GM23338 (cell line): ENCODE measurements around the gene SLC37A4. TPM values are rescaled to one million over a fixed set of nuclear protein-coding genes. Genes with fewer than 3 reads are reported as not detected.
A peak's percentile ranks its signal among the peaks of the same experiment; 100 is the strongest.

ENCODE experiments used
- ATAC-seq: fragments of 200-7000 bp; cut with Tn5 transposase; 3 replicates; pipeline ENCODE4 v1.9.1; 2020
- DNase-seq: peaks from one replicate; pipeline ENCODE4 v3.0.0-alpha.2; 2015; ENCODE audit warnings: low spot score
- H2AFZ ChIP-seq: fragments of 200-600 bp; sonication (generic); 2 replicates; pipeline ENCODE4 v1.8.0; 2016; ENCODE audit warnings: antibody characterized with exemption, mild to moderate bottlenecking, moderate library complexity
- H3F3A ChIP-seq: fragments of 200-600 bp; sonication (generic); replicated peaks from 2 replicates; pipeline ENCODE4 v1.8.0; 2017; ENCODE audit warnings: antibody characterized with exemption, mixed run types, low read depth
- H3K27ac ChIP-seq: fragments of 200-600 bp; sonication (generic); 2 replicates; pipeline ENCODE4 v1.6.1; 2016; ENCODE audit warnings: low read depth
- H3K27me3 ChIP-seq: fragments of 200-600 bp; sonication (generic); 2 replicates; pipeline ENCODE4 v1.8.0; 2016; ENCODE audit warnings: mild to moderate bottlenecking, mixed run types, moderate library complexity; ENCODE audit not compliant: insufficient read depth
- H3K36me3 ChIP-seq: fragments of 200-600 bp; sonication (generic); 2 replicates; pipeline ENCODE4 v1.8.0; 2016; ENCODE audit warnings: mild to moderate bottlenecking; ENCODE audit not compliant: insufficient read depth
- H3K4me1 ChIP-seq: fragments of 200-600 bp; sonication (generic); 2 replicates; pipeline ENCODE4 v1.8.0; 2016; ENCODE audit warnings: mild to moderate bottlenecking, moderate library complexity; ENCODE audit not compliant: insufficient read depth
- H3K4me2 ChIP-seq: fragments of 200-600 bp; sonication (generic); 2 replicates; pipeline ENCODE4 v1.7.1; 2017; ENCODE audit warnings: mixed run types
- H3K4me3 ChIP-seq: fragments of 200-600 bp; sonication (generic); 2 replicates; pipeline ENCODE4 v1.6.1; 2016; ENCODE audit warnings: mixed run types
- H3K79me2 ChIP-seq: fragments of 200-600 bp; sonication (generic); replicated peaks from 2 replicates; pipeline ENCODE4 v1.8.0; 2017; ENCODE audit warnings: mild to moderate bottlenecking; ENCODE audit not compliant: insufficient read depth
- H3K9me2 ChIP-seq: fragments of 200-600 bp; sonication (generic); 2 replicates; pipeline ENCODE4 v1.8.0; 2017; ENCODE audit not compliant: insufficient read depth
- H4K20me1 ChIP-seq: fragments of 200-600 bp; sonication (generic); replicated peaks from 2 replicates; pipeline ENCODE4 v1.8.0; 2017; ENCODE audit warnings: mild to moderate bottlenecking; ENCODE audit not compliant: insufficient read depth
- H3K27ac Mint-ChIP-seq: 2 replicates; pipeline ENCODE4 v1.8.0; 2020; ENCODE audit warnings: inconsistent platforms, mild to moderate bottlenecking, moderate library complexity, mixed read lengths
- H3K27me3 Mint-ChIP-seq: 3 replicates; pipeline ENCODE4 v1.8.0; 2022; ENCODE audit warnings: low read depth, mild to moderate bottlenecking, moderate library complexity, mixed read lengths, inconsistent platforms; ENCODE audit not compliant: insufficient read depth, poor library complexity
- H3K36me3 Mint-ChIP-seq: 3 replicates; pipeline ENCODE4 v1.8.0; 2021; ENCODE audit warnings: low read depth, mild to moderate bottlenecking, inconsistent platforms, moderate library complexity, mixed read lengths
- H3K4me1 Mint-ChIP-seq: 3 replicates; pipeline ENCODE4 v1.8.0; 2020; ENCODE audit warnings: mild to moderate bottlenecking, inconsistent platforms, mixed read lengths
- H3K4me3 Mint-ChIP-seq: 3 replicates; pipeline ENCODE4 v1.8.0; 2021; ENCODE audit warnings: moderate library complexity, mild to moderate bottlenecking, inconsistent platforms, mixed read lengths
- H3K9me3 Mint-ChIP-seq: 3 replicates; pipeline ENCODE4 v1.8.0; 2020; ENCODE audit warnings: moderate library complexity, mild to moderate bottlenecking, inconsistent platforms, mixed read lengths
- CTCF ChIP-seq, 2 experiments: fragments of 200-600 bp in 1 of 2; sonication (generic) in 1 of 2; conservative IDR thresholded peaks; 2 replicates each; pipeline versions ENCODE4 v1.5.1 to v1.6.1; 2016 to 2017; ENCODE audit warnings: antibody characterized with exemption in 2 of 2, low read depth in 2 of 2, mild to moderate bottlenecking in 2 of 2, moderate library complexity in 1 of 2
- EZH2 ChIP-seq: fragments of 200-600 bp; sonication (generic); IDR thresholded peaks from one replicate; pipeline ENCODE4 v1.8.0; 2017; ENCODE audit warnings: antibody characterized with exemption, mild to moderate bottlenecking, low read depth; ENCODE audit not compliant: unreplicated experiment
- EZH2phosphoT487 ChIP-seq: fragments of 200-600 bp; sonication (generic); IDR thresholded peaks from one replicate; pipeline ENCODE4 v1.8.1; 2018; ENCODE audit warnings: antibody characterized with exemption; ENCODE audit not compliant: unreplicated experiment
- JUNB ChIP-seq: IDR thresholded peaks from one replicate; pipeline ENCODE4 v1.6.1; 2016; ENCODE audit warnings: antibody characterized with exemption; ENCODE audit not compliant: unreplicated experiment
- NANOG ChIP-seq: IDR thresholded peaks from 2 replicates; pipeline ENCODE4 v1.6.1; 2016; ENCODE audit warnings: antibody characterized with exemption, borderline replicate concordance
- POLR2AphosphoS5 ChIP-seq: IDR thresholded peaks from 2 replicates; pipeline ENCODE4 v1.6.1; 2016; ENCODE audit warnings: antibody characterized with exemption, low read depth
- ZNF114 ChIP-seq: fragments of 250-450 bp; sonication (Bioruptor Pico); IDR thresholded peaks from 2 replicates; pipeline ENCODE4 v1.5.0; 2020; ENCODE audit warnings: mild to moderate bottlenecking, moderate library complexity
- ZNF331 ChIP-seq: fragments of 250-450 bp; sonication (Bioruptor Pico); IDR thresholded peaks from 2 replicates; pipeline ENCODE4 v1.5.0; 2020; ENCODE audit warnings: low read depth, mild to moderate bottlenecking, moderate library complexity
- polyA plus RNA-seq: library from polyadenylated mRNA; unstranded; fragments of >200 nt; fragmentation: Nextera tagmentation; extraction: Ambion mirVana; gene quantifications from 2 replicates; pipeline ENCODE4 v1.2.1, GENCODE V29; 2016
- total RNA-seq: library from RNA; depleted of rRNA; stranded (reverse); fragments of >200 nt; shearing (Covaris generic); gene quantifications from 2 replicates; pipeline ENCODE4 v1.2.3, GENCODE V29; 2014
- TF ChIP-seq, protein P1 (sequence below): IDR thresholded peaks from one replicate; pipeline ENCODE4 v1.6.1; 2018; ENCODE audit warnings: antibody characterized with exemption; ENCODE audit not compliant: unreplicated experiment

Gene SLC37A4
- total and polyA plus RNA-seq, 2 experiments from 2014 or later = 23.4 to 56.4 TPM

GRCh38 chr11:119044708-119045107 is 14.0 kb upstream of the SLC37A4 start:
- Histone ChIP-seq H3K4me3 (no peak overlapping the region), H3K27me3 (no peaks in the 10 kb centered on the region), H3K79me2 (no peaks in the 10 kb centered on the region), H4K20me1 (peaks cover under 1% of the 10 kb centered on the region; the same call in 1 of the 2 replicates), H3K4me1 (peaks cover 21% of the 10 kb centered on the region), H3K36me3 (peaks cover 18% of the 10 kb centered on the region), H3F3A (peaks cover 6% of the 10 kb centered on the region; the same call in 1 of the 2 replicates), H3K27ac (peak overlapping the region; percentile 75), H3K9me2 (no peaks in the 10 kb centered on the region), H3K4me2 (no peak overlapping the region; the same call in 1 of the 2 replicates), H2AFZ (no peak overlapping the region)
- TF ChIP-seq, protein P1, sequence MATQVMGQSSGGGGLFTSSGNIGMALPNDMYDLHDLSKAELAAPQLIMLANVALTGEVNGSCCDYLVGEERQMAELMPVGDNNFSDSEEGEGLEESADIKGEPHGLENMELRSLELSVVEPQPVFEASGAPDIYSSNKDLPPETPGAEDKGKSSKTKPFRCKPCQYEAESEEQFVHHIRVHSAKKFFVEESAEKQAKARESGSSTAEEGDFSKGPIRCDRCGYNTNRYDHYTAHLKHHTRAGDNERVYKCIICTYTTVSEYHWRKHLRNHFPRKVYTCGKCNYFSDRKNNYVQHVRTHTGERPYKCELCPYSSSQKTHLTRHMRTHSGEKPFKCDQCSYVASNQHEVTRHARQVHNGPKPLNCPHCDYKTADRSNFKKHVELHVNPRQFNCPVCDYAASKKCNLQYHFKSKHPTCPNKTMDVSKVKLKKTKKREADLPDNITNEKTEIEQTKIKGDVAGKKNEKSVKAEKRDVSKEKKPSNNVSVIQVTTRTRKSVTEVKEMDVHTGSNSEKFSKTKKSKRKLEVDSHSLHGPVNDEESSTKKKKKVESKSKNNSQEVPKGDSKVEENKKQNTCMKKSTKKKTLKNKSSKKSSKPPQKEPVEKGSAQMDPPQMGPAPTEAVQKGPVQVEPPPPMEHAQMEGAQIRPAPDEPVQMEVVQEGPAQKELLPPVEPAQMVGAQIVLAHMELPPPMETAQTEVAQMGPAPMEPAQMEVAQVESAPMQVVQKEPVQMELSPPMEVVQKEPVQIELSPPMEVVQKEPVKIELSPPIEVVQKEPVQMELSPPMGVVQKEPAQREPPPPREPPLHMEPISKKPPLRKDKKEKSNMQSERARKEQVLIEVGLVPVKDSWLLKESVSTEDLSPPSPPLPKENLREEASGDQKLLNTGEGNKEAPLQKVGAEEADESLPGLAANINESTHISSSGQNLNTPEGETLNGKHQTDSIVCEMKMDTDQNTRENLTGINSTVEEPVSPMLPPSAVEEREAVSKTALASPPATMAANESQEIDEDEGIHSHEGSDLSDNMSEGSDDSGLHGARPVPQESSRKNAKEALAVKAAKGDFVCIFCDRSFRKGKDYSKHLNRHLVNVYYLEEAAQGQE = no peak
- peak; percentile 42 to 50 for TF ChIP-seq CTCF (conservative IDR thresholded peaks at IDR 0.05; ENCODE audit: low read depth in 2 of 2)
- no peak for TF ChIP-seq POLR2AphosphoS5
- TF ChIP-seq ZNF114 = no peak
- TF ChIP-seq EZH2 = no peak
- H3K4me3 Mint-ChIP-seq = peak overlapping the region; percentile 11; the same call in 1 of the 3 replicates
- H3K27me3 Mint-ChIP-seq = peaks cover 5% of the 10 kb centered on the region
- DNase-seq (peak; percentile 68), ATAC-seq (peak; percentile 81)
- peaks cover 54% of the 10 kb centered on the region for H3K36me3 Mint-ChIP-seq
- H3K27ac Mint-ChIP-seq = no peak overlapping the region
- no peaks in the 10 kb centered on the region for H3K9me3 Mint-ChIP-seq
- H3K4me1 Mint-ChIP-seq = peaks cover 18% of the 10 kb centered on the region; the same call in 2 of the 3 replicates

- no peak for ATAC-seq
- Mint-ChIP-seq H3K9me3 (no peaks in the 10 kb centered on the region), H3K36me3 (peaks cover 36% of the 10 kb centered on the region)
Observed at GRCh38 chr11:119042927-119043326, 12.2 kb upstream of the SLC37A4 start.

More at GRCh38 chr11:119042927-119043326, 12.2 kb upstream of the SLC37A4 start:
- Histone ChIP-seq H3K27me3 (no peaks in the 10 kb centered on the region), H3K4me2 (no peak overlapping the region), H3K4me1 (peaks cover 32% of the 10 kb centered on the region), H2AFZ (no peak overlapping the region), H3F3A (peaks cover 11% of the 10 kb centered on the region), H3K27ac (no peak overlapping the region), H3K4me3 (no peak overlapping the region), H3K79me2 (no peaks in the 10 kb centered on the region), H3K9me2 (no peaks in the 10 kb centered on the region), H4K20me1 (no peaks in the 10 kb centered on the region), H3K36me3 (peaks cover 8% of the 10 kb centered on the region; the same call in 1 of the 2 replicates)
- no peak overlapping the region for H3K4me3 Mint-ChIP-seq
- no peak for DNase-seq
- peaks cover 27% of the 10 kb centered on the region for H3K4me1 Mint-ChIP-seq
- H3K27me3 Mint-ChIP-seq = peaks cover 3% of the 10 kb centered on the region
- no peak overlapping the region for H3K27ac Mint-ChIP-seq
- TF ChIP-seq CTCF (conservative IDR thresholded peaks at IDR 0.05; ENCODE audit: low read depth in 2 of 2) = no peak
- TF ChIP-seq NANOG = no peak
- TF ChIP-seq, protein P1 = no peak
- no peak for TF ChIP-seq JUNB
- no peak for TF ChIP-seq ZNF331 (CRISPR knock-in tag)
- no peak for TF ChIP-seq EZH2
- no peak for TF ChIP-seq EZH2phosphoT487
